Thoracic aorta (tissue), 2 donors: ENCODE measurements around the gene SERPINB4. TPM values are rescaled to one million over a fixed set of nuclear protein-coding genes. Genes with fewer than 3 reads are reported as not detected.
"Not testable (repeated sequence)": the region's sequence is repeated elsewhere in the genome, so short reads cannot be mapped to it uniquely, and the experiment has no call there.

Source experiments
- ATAC-seq: fragments of 150-250 bp; one replicate; pipeline ENCODE4 v1.8.0; 2017; ENCODE audit warnings: low read depth; ENCODE audit not compliant: insufficient number of reproducible peaks, low FRiP score
- DNase-seq: peaks from one replicate; pipeline ENCODE4 v3.0.0-alpha.2; 2020; ENCODE audit warnings: low spot score
- H3K27ac ChIP-seq, 2 donors: fragments of 200-600 bp; sonication (generic); 1 replicate in 1 of 2; 2 replicates in 1 of 2; pipeline ENCODE4 v1.5.1; 2016; ENCODE audit warnings: mild to moderate bottlenecking in 2 of 2, moderate library complexity in 2 of 2
- H3K27me3 ChIP-seq: fragments of 200-600 bp; sonication (generic); replicated peaks from 2 replicates; pipeline ENCODE4 v1.6.0; 2016; ENCODE audit warnings: mild to moderate bottlenecking; ENCODE audit not compliant: insufficient read depth
- H3K36me3 ChIP-seq: fragments of 200-600 bp; sonication (generic); one replicate; pipeline ENCODE4 v1.5.1; 2016
- H3K4me1 ChIP-seq, 2 donors: fragments of 200-600 bp; sonication (generic); 1 replicate in 1 of 2; 2 replicates in 1 of 2; pipeline versions ENCODE4 v1.5.1 to v1.6.0; 2016; ENCODE audit warnings: low read depth in 2 of 2, mild to moderate bottlenecking in 1 of 2; ENCODE audit not compliant: control insufficient read depth in 1 of 2
- H3K4me3 ChIP-seq: fragments of 200-600 bp; sonication (generic); 2 replicates; pipeline ENCODE4 v1.5.1; 2016; ENCODE audit warnings: mild to moderate bottlenecking
- H3K9me3 ChIP-seq: fragments of 200-600 bp; sonication (generic); 2 replicates; pipeline ENCODE4 v1.5.1; 2016
- total RNA-seq, 2 donors: library from RNA; depleted of rRNA; stranded (reverse); fragments of >200 nt; gene quantifications; one replicate each; pipeline versions ENCODE4 v1.1.0 to v1.2.3, GENCODE V29; 2016
- TF ChIP-seq, protein P1 (sequence below): fragments of 200-600 bp; sonication (generic); IDR thresholded peaks from one replicate; pipeline ENCODE4 v1.5.1; 2019; ENCODE audit warnings: antibody characterized with exemption

The SERPINB4 gene
- not detected for total RNA-seq

DNA sequence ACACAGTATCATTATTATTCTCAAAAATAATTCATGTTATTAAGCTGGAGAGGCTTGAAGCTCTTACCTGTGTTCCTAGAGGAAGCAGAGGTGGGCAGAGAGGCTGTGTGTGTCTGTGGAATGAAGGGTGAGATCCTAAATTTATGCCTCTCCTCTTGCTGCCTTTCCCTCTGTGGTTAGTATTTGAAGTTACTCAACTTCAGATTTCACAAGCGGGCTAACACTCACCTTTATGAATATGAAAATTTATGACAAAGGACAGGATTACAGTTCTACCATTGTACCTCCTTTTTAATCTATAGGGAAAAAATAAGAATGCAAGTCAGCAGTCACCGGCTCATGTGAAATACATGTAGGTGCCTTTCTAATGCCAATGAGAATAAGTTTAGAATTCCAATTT is at the start of gene SERPINB4:
SERPINB4 (minus strand) TSS at position 115 of the 400 bp plus-strand sequence. CDS start 679 bp downstream, outside the sequence.
- H3K4me3 ChIP-seq, H3K27ac ChIP-seq, H3K9me3 ChIP-seq, H3K36me3 ChIP-seq, H3K4me1 ChIP-seq, H3K27me3 ChIP-seq, DNase-seq, ATAC-seq: not testable (repeated sequence)

DNA sequence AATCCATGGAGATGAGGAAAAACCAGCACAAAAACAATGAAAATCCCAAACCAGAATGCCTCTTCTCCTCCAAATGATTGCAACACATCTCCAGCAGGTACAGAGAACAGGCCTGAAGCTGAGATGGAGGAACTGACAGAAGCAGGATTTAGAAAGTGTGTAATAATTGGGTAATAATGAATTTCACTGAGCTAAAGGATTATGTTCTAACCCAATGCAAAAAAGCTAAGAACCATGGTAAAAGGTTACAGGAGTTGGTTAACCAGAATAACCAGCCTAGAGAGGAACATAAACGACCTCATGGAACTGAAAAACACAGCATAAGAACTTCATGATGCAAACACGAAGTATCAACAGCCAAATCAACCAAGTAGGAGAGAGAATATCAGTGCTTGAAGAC is 45.0 kb upstream of the SERPINB4 start:
- Histone ChIP-seq H3K4me3 (no peak overlapping the region), H3K9me3 (no peaks in the 10 kb centered on the region), H3K36me3 (no peaks in the 10 kb centered on the region), H3K4me1 (no peaks in the 10 kb centered on the region), H3K27me3 (no peaks in the 10 kb centered on the region), H3K27ac (no peak overlapping the region)
- TF ChIP-seq, protein P1, sequence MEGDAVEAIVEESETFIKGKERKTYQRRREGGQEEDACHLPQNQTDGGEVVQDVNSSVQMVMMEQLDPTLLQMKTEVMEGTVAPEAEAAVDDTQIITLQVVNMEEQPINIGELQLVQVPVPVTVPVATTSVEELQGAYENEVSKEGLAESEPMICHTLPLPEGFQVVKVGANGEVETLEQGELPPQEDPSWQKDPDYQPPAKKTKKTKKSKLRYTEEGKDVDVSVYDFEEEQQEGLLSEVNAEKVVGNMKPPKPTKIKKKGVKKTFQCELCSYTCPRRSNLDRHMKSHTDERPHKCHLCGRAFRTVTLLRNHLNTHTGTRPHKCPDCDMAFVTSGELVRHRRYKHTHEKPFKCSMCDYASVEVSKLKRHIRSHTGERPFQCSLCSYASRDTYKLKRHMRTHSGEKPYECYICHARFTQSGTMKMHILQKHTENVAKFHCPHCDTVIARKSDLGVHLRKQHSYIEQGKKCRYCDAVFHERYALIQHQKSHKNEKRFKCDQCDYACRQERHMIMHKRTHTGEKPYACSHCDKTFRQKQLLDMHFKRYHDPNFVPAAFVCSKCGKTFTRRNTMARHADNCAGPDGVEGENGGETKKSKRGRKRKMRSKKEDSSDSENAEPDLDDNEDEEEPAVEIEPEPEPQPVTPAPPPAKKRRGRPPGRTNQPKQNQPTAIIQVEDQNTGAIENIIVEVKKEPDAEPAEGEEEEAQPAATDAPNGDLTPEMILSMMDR = no peak
- ATAC-seq (no peak), DNase-seq (no peak)

DNA sequence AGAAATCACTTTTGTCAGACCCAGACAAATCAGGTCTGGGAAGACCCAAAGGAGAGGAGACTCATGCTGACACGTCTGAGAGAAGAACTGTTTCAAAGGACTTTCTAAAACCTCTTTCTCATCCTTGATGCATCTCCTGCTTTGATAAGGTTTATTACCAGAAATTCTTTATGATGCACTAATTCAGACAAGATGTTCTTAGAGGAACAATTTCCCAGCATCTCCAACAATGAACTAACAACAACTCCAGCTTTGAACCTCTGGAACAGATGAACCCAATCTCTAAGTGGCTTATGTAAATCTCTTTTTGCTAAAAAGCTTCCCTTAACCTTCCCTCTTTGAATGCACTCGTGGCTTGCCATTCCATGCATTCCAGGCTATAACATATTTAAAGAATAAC is 42.8 kb upstream of the SERPINB4 start:
- TF ChIP-seq, protein P1 = no peak

DNA sequence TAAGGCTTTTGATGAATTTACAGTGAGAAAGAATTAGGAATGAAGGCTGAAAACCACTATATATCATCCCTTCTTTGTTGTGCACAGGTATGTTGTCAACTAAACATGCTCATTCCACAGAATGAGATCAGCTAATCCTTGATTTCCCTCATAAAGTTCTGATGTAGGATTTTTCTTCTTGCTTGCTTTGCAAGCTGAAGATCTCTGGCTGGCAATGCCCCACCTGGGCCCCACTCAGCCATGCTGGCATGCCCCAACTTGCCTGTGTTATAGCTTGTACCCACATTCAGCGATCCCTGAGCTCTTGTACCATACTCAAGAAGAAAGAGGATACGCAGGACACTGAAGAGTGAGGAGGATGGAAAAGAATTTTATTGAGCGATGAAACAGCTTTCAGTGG is 40.7 kb upstream of the SERPINB4 start:
- Histone ChIP-seq H3K27ac (no peak overlapping the region), H3K9me3 (no peaks in the 10 kb centered on the region), H3K4me3 (no peak overlapping the region), H3K4me1 (no peaks in the 10 kb centered on the region), H3K27me3 (no peaks in the 10 kb centered on the region), H3K36me3 (no peaks in the 10 kb centered on the region)
- no peak for ATAC-seq
- no peak for DNase-seq
- TF ChIP-seq, protein P1 = no peak

More for the DNA sequence above, 42.8 kb upstream of the SERPINB4 start:
- DNase-seq (no peak), ATAC-seq (no peak)
- Histone ChIP-seq H3K9me3 (no peaks in the 10 kb centered on the region), H3K4me1 (no peaks in the 10 kb centered on the region), H3K27ac (no peak overlapping the region), H3K36me3 (no peaks in the 10 kb centered on the region), H3K27me3 (no peaks in the 10 kb centered on the region), H3K4me3 (no peak overlapping the region)

DNA sequence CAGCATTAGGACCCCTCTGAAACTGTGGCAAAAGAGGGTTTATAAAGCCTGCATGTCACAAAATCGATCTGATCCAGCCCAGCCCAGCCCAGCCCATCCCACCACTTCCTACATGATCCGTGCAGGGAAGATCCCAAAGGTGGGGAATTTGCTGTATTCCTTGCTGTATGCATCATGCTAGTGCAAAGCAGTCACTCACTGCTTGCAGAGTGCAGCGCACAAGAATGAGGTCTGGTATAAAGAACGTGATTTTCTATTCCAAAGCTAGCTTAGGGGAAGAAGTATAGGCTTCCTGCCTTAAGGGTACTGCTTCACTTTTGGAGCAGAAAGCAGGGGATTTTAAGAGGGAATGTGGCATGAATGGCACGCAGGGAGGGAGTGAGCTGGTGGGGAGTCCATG is 39.8 kb upstream of the SERPINB4 start:
- TF ChIP-seq, protein P1 = no peak
- Histone ChIP-seq H3K4me1 (no peaks in the 10 kb centered on the region), H3K27me3 (no peaks in the 10 kb centered on the region), H3K36me3 (no peaks in the 10 kb centered on the region), H3K9me3 (no peaks in the 10 kb centered on the region), H3K27ac (no peak overlapping the region), H3K4me3 (no peak overlapping the region)
- no peak for ATAC-seq
- no peak for DNase-seq

- Histone ChIP-seq H3K27me3 (no peaks in the 10 kb centered on the region), H3K36me3 (no peaks in the 10 kb centered on the region), H3K4me1 (no peaks in the 10 kb centered on the region), H3K4me3 (no peak overlapping the region), H3K9me3 (no peaks in the 10 kb centered on the region), H3K27ac (no peak overlapping the region)
- ATAC-seq (no peak), DNase-seq (no peak)
- TF ChIP-seq, protein P1 = no peak
These were observed 39.1 kb upstream of the SERPINB4 start for GRCh38 chr18:63683152-63683551.
